ENCODE results near the gene WDTC1.

Gene WDTC1

DNA sequence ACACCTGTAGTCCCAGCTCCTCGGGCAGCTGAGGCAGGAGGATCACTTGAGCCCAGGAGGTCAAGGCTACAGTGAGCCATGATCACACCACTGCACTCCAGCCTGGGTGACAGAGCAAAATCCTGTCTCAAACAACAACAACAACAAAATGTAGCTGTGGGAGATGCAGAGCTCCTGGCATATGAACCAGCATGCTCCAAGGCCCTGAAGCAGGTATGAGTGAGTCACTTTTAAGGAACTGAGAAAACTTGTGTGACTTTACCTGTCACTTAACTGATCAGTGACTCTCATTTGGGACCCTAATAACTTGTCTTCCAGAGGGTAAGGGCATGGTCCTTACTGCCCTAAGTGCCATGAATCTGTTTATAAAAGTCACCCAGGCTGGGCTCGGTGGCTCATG lies 68.2 kb downstream of the WDTC1 start:
- Histone ChIP-seq H3K9ac (ENCODE audit: low read length) (no peak overlapping the region), H3K4me1 (ENCODE audit: low read length) (no peaks in the 10 kb centered on the region), H3K27ac (ENCODE audit: low read length) (no peak overlapping the region), H3K79me2 (ENCODE audit: low read length) (no peaks in the 10 kb centered on the region), H3K4me2 (ENCODE audit: low read depth, low read length) (no peak overlapping the region), H2AFZ (ENCODE audit: low read length) (no peak overlapping the region), H4K20me1 (ENCODE audit: insufficient read depth, low read length) (no peaks in the 10 kb centered on the region), H3K36me3 (replicated peaks; ENCODE audit: insufficient read depth, low read length) (no peaks in the 10 kb centered on the region), H3K9me3 (replicated peaks; ENCODE audit: insufficient read depth, low read length) (no peaks in the 10 kb centered on the region), H3F3A (ENCODE audit: insufficient read depth, low read length) (no peaks in the 10 kb centered on the region), H3K4me3 (ENCODE audit: low read length) (no peak overlapping the region), H3K27me3 (replicated peaks; ENCODE audit: insufficient read depth, low read length) (no peaks in the 10 kb centered on the region), H3K9me2 (replicated peaks; ENCODE audit: insufficient read depth, low read length) (no peaks in the 10 kb centered on the region)
- TF ChIP-seq, protein P1, sequence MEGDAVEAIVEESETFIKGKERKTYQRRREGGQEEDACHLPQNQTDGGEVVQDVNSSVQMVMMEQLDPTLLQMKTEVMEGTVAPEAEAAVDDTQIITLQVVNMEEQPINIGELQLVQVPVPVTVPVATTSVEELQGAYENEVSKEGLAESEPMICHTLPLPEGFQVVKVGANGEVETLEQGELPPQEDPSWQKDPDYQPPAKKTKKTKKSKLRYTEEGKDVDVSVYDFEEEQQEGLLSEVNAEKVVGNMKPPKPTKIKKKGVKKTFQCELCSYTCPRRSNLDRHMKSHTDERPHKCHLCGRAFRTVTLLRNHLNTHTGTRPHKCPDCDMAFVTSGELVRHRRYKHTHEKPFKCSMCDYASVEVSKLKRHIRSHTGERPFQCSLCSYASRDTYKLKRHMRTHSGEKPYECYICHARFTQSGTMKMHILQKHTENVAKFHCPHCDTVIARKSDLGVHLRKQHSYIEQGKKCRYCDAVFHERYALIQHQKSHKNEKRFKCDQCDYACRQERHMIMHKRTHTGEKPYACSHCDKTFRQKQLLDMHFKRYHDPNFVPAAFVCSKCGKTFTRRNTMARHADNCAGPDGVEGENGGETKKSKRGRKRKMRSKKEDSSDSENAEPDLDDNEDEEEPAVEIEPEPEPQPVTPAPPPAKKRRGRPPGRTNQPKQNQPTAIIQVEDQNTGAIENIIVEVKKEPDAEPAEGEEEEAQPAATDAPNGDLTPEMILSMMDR (IDR thresholded peaks at IDR 0.05; ENCODE audit: low read length): no peak
- TF ChIP-seq EZH2 (optimal IDR thresholded peaks at IDR 0.05; ENCODE audit: low read depth, low read length) (no peak), EZH2phosphoT487 (IDR thresholded peaks at IDR 0.05; ENCODE audit: low read length) (no peak)
- no peak for DNase-seq

DNA sequence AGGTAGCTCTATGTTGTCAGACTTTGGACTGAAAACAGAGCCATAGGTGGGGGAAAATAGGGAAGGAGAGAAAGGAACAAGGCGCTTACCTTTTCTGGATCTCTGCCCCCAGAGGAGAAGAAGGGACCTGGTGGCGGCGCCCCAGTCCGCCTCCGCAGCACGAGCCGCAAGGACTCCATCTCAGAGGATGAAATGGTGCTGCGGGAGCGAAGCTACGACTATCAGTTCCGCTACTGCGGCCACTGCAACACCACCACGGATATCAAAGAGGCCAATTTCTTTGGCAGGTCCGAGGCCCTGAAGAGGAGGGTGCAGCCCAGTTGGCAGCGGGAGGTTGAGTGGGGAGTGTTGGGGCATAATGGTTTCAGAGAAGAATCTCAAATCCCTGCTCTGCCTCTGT lies 69.1 kb downstream of the WDTC1 start:
- no peaks in the 10 kb centered on the region for H3K9me3 ChIP-seq (replicated peaks; ENCODE audit: insufficient read depth, low read length)
- TF ChIP-seq EZH2 (optimal IDR thresholded peaks at IDR 0.05; ENCODE audit: low read depth, low read length) (no peak), EZH2phosphoT487 (IDR thresholded peaks at IDR 0.05; ENCODE audit: low read length) (no peak)
- TF ChIP-seq, protein P1 (IDR thresholded peaks at IDR 0.05; ENCODE audit: low read length): no peak

DNA sequence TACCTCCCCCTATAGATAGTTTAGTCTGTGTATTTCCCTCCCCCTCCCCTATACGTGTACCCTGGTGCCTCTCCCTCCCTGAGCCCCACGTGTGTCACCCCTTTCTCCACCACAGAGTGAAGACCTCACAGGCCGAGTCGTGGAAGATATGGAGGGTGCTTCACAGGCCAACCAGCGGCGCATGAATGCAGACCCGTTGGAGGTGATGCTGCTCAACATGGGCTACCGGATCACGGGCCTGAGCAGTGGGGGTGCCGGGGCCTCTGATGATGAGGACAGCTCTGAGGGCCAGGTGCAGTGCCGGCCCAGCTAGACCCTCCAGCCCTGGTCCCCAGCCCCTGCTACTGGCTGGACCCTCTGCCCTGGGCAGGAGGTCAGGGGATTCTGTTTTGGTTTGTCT lies 71.6 kb downstream of the WDTC1 start:
- H3F3A ChIP-seq (ENCODE audit: insufficient read depth, low read length): no peaks in the 10 kb centered on the region
- H3K4me3 ChIP-seq (ENCODE audit: low read length): no peak overlapping the region
- no peaks in the 10 kb centered on the region for H3K79me2 ChIP-seq (ENCODE audit: low read length)
- no peak overlapping the region for H3K27ac ChIP-seq (ENCODE audit: low read length)
- H3K9me3 ChIP-seq (replicated peaks; ENCODE audit: insufficient read depth, low read length): no peaks in the 10 kb centered on the region
- H3K27me3 ChIP-seq (replicated peaks; ENCODE audit: insufficient read depth, low read length): no peaks in the 10 kb centered on the region
- no peaks in the 10 kb centered on the region for H4K20me1 ChIP-seq (ENCODE audit: insufficient read depth, low read length)
- H3K36me3 ChIP-seq (replicated peaks; ENCODE audit: insufficient read depth, low read length): no peaks in the 10 kb centered on the region
- H3K9ac ChIP-seq (ENCODE audit: low read length): no peak overlapping the region
- no peak overlapping the region for H3K4me2 ChIP-seq (ENCODE audit: low read depth, low read length)
- TF ChIP-seq EZH2 (optimal IDR thresholded peaks at IDR 0.05; ENCODE audit: low read depth, low read length) (no peak), EZH2phosphoT487 (IDR thresholded peaks at IDR 0.05; ENCODE audit: low read length) (no peak)
- TF ChIP-seq, protein P1 (IDR thresholded peaks at IDR 0.05; ENCODE audit: low read length): no peak
- H3K9me2 ChIP-seq (replicated peaks; ENCODE audit: insufficient read depth, low read length): no peaks in the 10 kb centered on the region
- peaks cover 6% of the 10 kb centered on the region for H3K4me1 ChIP-seq (ENCODE audit: low read length)
- DNase-seq: no peak
- no peak overlapping the region for H2AFZ ChIP-seq (ENCODE audit: low read length)

More for the DNA sequence above, 69.1 kb downstream of the WDTC1 start:
- Histone ChIP-seq H3K79me2 (ENCODE audit: low read length) (no peaks in the 10 kb centered on the region), H4K20me1 (ENCODE audit: insufficient read depth, low read length) (no peaks in the 10 kb centered on the region), H3K4me2 (ENCODE audit: low read depth, low read length) (no peak overlapping the region), H3K4me1 (ENCODE audit: low read length) (no peaks in the 10 kb centered on the region), H3K27me3 (replicated peaks; ENCODE audit: insufficient read depth, low read length) (no peaks in the 10 kb centered on the region), H3F3A (ENCODE audit: insufficient read depth, low read length) (no peaks in the 10 kb centered on the region), H3K36me3 (replicated peaks; ENCODE audit: insufficient read depth, low read length) (no peaks in the 10 kb centered on the region), H3K9ac (ENCODE audit: low read length) (no peak overlapping the region), H3K9me2 (replicated peaks; ENCODE audit: insufficient read depth, low read length) (no peaks in the 10 kb centered on the region), H3K27ac (ENCODE audit: low read length) (no peak overlapping the region), H2AFZ (ENCODE audit: low read length) (no peak overlapping the region), H3K4me3 (ENCODE audit: low read length) (no peak overlapping the region)
- DNase-seq: no peak

Data from MM.1S (cell line).